CD14-positive monocyte (primary cell): ENCODE measurements around the gene CCL14. TPM values are rescaled to one million over a fixed set of nuclear protein-coding genes. Genes with fewer than 3 reads are reported as not detected.

Source experiments
- DNase-seq, 3 donors: peaks; one replicate each; pipeline ENCODE4 v3.0.0-alpha.2; 2011 to 2022
- H2AFZ ChIP-seq: 2 replicates; pipeline ENCODE4 v1.6.0; 2012; ENCODE audit warnings: mild to moderate bottlenecking, low read depth, low read length, inconsistent platforms; ENCODE audit not compliant: insufficient read depth, poor library complexity, severe bottlenecking
- H3K27ac ChIP-seq, 2 donors: 1 replicate in 1 of 2; 2 replicates in 1 of 2; pipeline ENCODE4 v1.5.1; 2012 to 2013; ENCODE audit warnings: low read length in 2 of 2, control low read depth in 1 of 2, inconsistent platforms in 1 of 2, low read depth in 1 of 2, mild to moderate bottlenecking in 1 of 2
- H3K27me3 ChIP-seq, 2 donors: one replicate each; pipeline versions ENCODE4 v1.6.0 to v1.6.1; 2011 to 2013; ENCODE audit warnings: low read length in 2 of 2; ENCODE audit not compliant: control insufficient read depth in 2 of 2, insufficient read depth in 2 of 2
- H3K36me3 ChIP-seq, 2 donors: replicated peaks in 1 of 2; 1 replicate in 1 of 2; 2 replicates in 1 of 2; pipeline versions ENCODE4 v1.5.1 to v1.6.1; 2012 to 2013; ENCODE audit warnings: low read length in 2 of 2, control low read depth in 1 of 2, inconsistent platforms in 1 of 2, mild to moderate bottlenecking in 1 of 2; ENCODE audit not compliant: insufficient read depth in 2 of 2, control insufficient read depth in 1 of 2
- H3K4me1 ChIP-seq, 2 donors: 1 replicate in 1 of 2; 2 replicates in 1 of 2; pipeline versions ENCODE4 v1.5.1 to v1.6.1; 2012 to 2013; ENCODE audit warnings: low read length in 2 of 2, control low read depth in 1 of 2, inconsistent platforms in 1 of 2, mild to moderate bottlenecking in 1 of 2, moderate library complexity in 1 of 2; ENCODE audit not compliant: insufficient read depth in 2 of 2, control insufficient read depth in 1 of 2
- H3K4me2 ChIP-seq: replicated peaks from 2 replicates; pipeline ENCODE3; 2012; ENCODE audit warnings: low read length, moderate library complexity, mild to moderate bottlenecking; ENCODE audit not compliant: poor library complexity, severe bottlenecking; ENCODE audit errors: extremely low read depth
- H3K4me3 ChIP-seq, 3 experiments: fragments of 200-600 bp in 1 of 3; sonication (generic) in 1 of 3; replicated peaks in 1 of 3; 1 replicate in 2 of 3; 2 replicates in 1 of 3; pipeline ENCODE4 v1.5.1; 2011 to 2013; ENCODE audit warnings: low read length in 3 of 3, mild to moderate bottlenecking in 3 of 3, control low read depth in 2 of 3, low read depth in 2 of 3, inconsistent platforms in 1 of 3, moderate library complexity in 1 of 3
- H3K79me2 ChIP-seq: 2 replicates; pipeline ENCODE4 v1.6.0; 2012; ENCODE audit warnings: mild to moderate bottlenecking, control low read depth, inconsistent platforms, low read length, moderate library complexity; ENCODE audit not compliant: insufficient read depth
- H3K9ac ChIP-seq: 2 replicates; pipeline ENCODE4 v1.6.0; 2017; ENCODE audit warnings: low read length, mild to moderate bottlenecking; ENCODE audit not compliant: insufficient read depth, poor library complexity, severe bottlenecking
- H3K9me3 ChIP-seq, 2 donors: replicated peaks in 1 of 2; 1 replicate in 1 of 2; 2 replicates in 1 of 2; pipeline versions ENCODE4 v1.5.1 to v1.6.1; 2012 to 2013; ENCODE audit warnings: low read length in 2 of 2, control low read depth in 1 of 2; ENCODE audit not compliant: control insufficient read depth in 1 of 2, insufficient read depth in 1 of 2
- H4K20me1 ChIP-seq: 2 replicates; pipeline ENCODE4 v1.6.0; 2012; ENCODE audit warnings: mild to moderate bottlenecking, low read length, control low read depth, moderate library complexity; ENCODE audit not compliant: insufficient read depth
- H3K27ac Mint-ChIP-seq, 7 donors: one replicate each; pipeline ENCODE4 v1.8.0; 2020; ENCODE audit warnings: mild to moderate bottlenecking in 7 of 7, mixed read lengths in 7 of 7, moderate library complexity in 6 of 7, inconsistent platforms in 2 of 7
- H3K27me3 Mint-ChIP-seq, 3 donors: one replicate each; pipeline ENCODE4 v1.8.0; 2021 to 2022; ENCODE audit warnings: low read depth in 3 of 3, mild to moderate bottlenecking in 3 of 3, mixed read lengths in 3 of 3, moderate library complexity in 3 of 3, inconsistent platforms in 1 of 3
- H3K36me3 Mint-ChIP-seq, 2 donors: one replicate each; pipeline ENCODE4 v1.8.0; 2020; ENCODE audit warnings: mixed read lengths in 2 of 2, inconsistent platforms in 1 of 2, mild to moderate bottlenecking in 1 of 2
- H3K4me1 Mint-ChIP-seq: one replicate; pipeline ENCODE4 v1.8.0; 2020; ENCODE audit warnings: mild to moderate bottlenecking, mixed read lengths
- H3K4me3 Mint-ChIP-seq, 2 donors: one replicate each; pipeline ENCODE4 v1.8.0; 2020; ENCODE audit warnings: mild to moderate bottlenecking in 2 of 2, mixed read lengths in 2 of 2, moderate library complexity in 1 of 2
- H3K9me3 Mint-ChIP-seq, 7 donors: one replicate each; pipeline ENCODE4 v1.8.0; 2020 to 2022; ENCODE audit warnings: mixed read lengths in 7 of 7, mild to moderate bottlenecking in 6 of 7, moderate library complexity in 6 of 7, inconsistent platforms in 2 of 7
- WGBS: methylation state at CpG from one replicate; pipeline ENCODE4 v1.1.5; 2013; ENCODE audit warnings: missing lambda C conversion rate; ENCODE audit not compliant: insufficient coverage; 5-methylcytosine and 5-hydroxymethylcytosine counted together
- intact Hi-C, 2 donors: fragments of 100-400 bp; cut with micrococcal nuclease; formaldehyde crosslinking; loops; one replicate each; pipeline versions ENCODE4 v1.15.0 to v1.15.1; 2023
- polyA plus RNA-seq, 3 donors: library from polyadenylated mRNA; depleted of rRNA in 1 of 3; unstranded in 2 of 3; stranded (reverse) in 1 of 3; fragments of 300-500 nt in 2 of 3; fragments of >200 nt in 1 of 3; fragmentation: Illumina TruSeq in 2 of 3; gene quantifications; 1 replicate in 2 of 3; 2 replicates in 1 of 3; pipeline ENCODE4 v1.2.3, GENCODE V29; 2012 to 2021
- TF ChIP-seq, protein P1 (sequence below): fragments of 200-600 bp; IDR thresholded peaks from one replicate; pipeline ENCODE4 v1.8.0; 2022; ENCODE audit warnings: antibody characterized with exemption, mild to moderate bottlenecking

CCL14 gene
- polyA plus RNA-seq, 3 donors: not detected

GRCh38 chr17:35973333-35974260 lies 12.9 kb downstream of the CCL14 start:
- Histone ChIP-seq H3K4me2 (no peak overlapping the region), H3K79me2 (no peaks in the 10 kb centered on the region), H3K4me3 (no peak overlapping the region), H3K36me3 (no peaks in the 10 kb centered on the region), H3K4me1 (no peaks in the 10 kb centered on the region), H3K27me3 (no peaks in the 10 kb centered on the region), H4K20me1 (no peaks in the 10 kb centered on the region), H3K9me3 (no peaks in the 10 kb centered on the region), H3K9ac (no peak overlapping the region), H2AFZ (peak overlapping the region; percentile 44), H3K27ac (no peak overlapping the region)
- Mint-ChIP-seq H3K4me3 (no peak overlapping the region), H3K4me1 (peaks cover 6% of the 10 kb centered on the region), H3K27me3 (peaks cover 0 to 5% (median 4%) of the 10 kb centered on the region in 3 donors), H3K9me3 (no peaks in the 10 kb centered on the region), H3K27ac (peak overlapping the region in 1 of 7 donors; percentile 6), H3K36me3 (no peaks in the 10 kb centered on the region)
- TF ChIP-seq, protein P1, sequence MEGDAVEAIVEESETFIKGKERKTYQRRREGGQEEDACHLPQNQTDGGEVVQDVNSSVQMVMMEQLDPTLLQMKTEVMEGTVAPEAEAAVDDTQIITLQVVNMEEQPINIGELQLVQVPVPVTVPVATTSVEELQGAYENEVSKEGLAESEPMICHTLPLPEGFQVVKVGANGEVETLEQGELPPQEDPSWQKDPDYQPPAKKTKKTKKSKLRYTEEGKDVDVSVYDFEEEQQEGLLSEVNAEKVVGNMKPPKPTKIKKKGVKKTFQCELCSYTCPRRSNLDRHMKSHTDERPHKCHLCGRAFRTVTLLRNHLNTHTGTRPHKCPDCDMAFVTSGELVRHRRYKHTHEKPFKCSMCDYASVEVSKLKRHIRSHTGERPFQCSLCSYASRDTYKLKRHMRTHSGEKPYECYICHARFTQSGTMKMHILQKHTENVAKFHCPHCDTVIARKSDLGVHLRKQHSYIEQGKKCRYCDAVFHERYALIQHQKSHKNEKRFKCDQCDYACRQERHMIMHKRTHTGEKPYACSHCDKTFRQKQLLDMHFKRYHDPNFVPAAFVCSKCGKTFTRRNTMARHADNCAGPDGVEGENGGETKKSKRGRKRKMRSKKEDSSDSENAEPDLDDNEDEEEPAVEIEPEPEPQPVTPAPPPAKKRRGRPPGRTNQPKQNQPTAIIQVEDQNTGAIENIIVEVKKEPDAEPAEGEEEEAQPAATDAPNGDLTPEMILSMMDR: no peak
- intact Hi-C loops: loop anchor here (5.0 to 10.0 kb wide), 2 partner anchors 504 to 511 kb away; partner anchors contain the start of gene ZNHIT3 (in 1 of the 2)
- no peak for DNase-seq
- WGBS: 63% methylated on average over 5 of the region's 10 CpGs

DNA sequence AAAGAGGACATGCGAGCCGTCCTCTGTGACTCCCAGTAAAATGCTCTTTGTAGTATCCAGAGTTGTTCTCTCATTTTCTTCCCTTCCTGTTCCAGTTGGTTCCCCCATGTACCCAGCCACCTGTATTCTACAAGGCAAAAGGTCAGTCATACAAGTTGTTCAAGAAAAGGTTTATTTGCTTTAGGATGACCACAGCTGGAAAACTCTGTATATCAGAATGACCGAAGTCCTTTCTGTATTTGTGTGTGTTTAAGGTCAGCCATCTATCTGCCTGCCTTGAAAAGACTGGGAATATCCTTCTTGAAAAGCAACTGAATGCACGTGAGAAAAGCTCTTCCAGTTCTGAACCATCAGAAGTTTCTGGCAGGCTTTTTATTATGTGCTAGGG lies 13.6 kb downstream of the CCL14 start:
- no peaks in the 10 kb centered on the region for H3K9me3 ChIP-seq
- H3K36me3 ChIP-seq: no peaks in the 10 kb centered on the region
- Mint-ChIP-seq H3K36me3 (no peaks in the 10 kb centered on the region), H3K4me3 (no peak overlapping the region), H3K27me3 (peaks cover 0 to 5% (median 4%) of the 10 kb centered on the region in 3 donors), H3K4me1 (peaks cover 6% of the 10 kb centered on the region), H3K27ac (peak overlapping the region in 1 of 7 donors; percentile 27), H3K9me3 (no peaks in the 10 kb centered on the region)
- H3K9ac ChIP-seq: no peak overlapping the region
- peak overlapping the region; percentile 44 for H2AFZ ChIP-seq
- H3K4me1 ChIP-seq: no peaks in the 10 kb centered on the region
- H3K4me3 ChIP-seq: no peak overlapping the region
- intact Hi-C loops: loop anchor here (5.0 to 10.0 kb wide), 2 partner anchors 504 to 512 kb away; partner anchors contain the start of gene ZNHIT3 (in 1 of the 2)
- no peak overlapping the region for H3K4me2 ChIP-seq
- TF ChIP-seq, protein P1: no peak
- no peaks in the 10 kb centered on the region for H3K27me3 ChIP-seq
- no peaks in the 10 kb centered on the region for H3K79me2 ChIP-seq
- 89% methylated on average over 3 of the region's 4 CpGs for WGBS
- no peak for DNase-seq
- no peaks in the 10 kb centered on the region for H4K20me1 ChIP-seq
- no peak overlapping the region for H3K27ac ChIP-seq
